Measurements from ENCODE around the gene CHAF1A. TPM values are rescaled to one million over a fixed set of nuclear protein-coding genes. Genes with fewer than 3 reads are reported as not detected.

The CHAF1A gene
- total RNA-seq, 2 donors from 2014 or later = 67.9 to 96.7 TPM

DNA sequence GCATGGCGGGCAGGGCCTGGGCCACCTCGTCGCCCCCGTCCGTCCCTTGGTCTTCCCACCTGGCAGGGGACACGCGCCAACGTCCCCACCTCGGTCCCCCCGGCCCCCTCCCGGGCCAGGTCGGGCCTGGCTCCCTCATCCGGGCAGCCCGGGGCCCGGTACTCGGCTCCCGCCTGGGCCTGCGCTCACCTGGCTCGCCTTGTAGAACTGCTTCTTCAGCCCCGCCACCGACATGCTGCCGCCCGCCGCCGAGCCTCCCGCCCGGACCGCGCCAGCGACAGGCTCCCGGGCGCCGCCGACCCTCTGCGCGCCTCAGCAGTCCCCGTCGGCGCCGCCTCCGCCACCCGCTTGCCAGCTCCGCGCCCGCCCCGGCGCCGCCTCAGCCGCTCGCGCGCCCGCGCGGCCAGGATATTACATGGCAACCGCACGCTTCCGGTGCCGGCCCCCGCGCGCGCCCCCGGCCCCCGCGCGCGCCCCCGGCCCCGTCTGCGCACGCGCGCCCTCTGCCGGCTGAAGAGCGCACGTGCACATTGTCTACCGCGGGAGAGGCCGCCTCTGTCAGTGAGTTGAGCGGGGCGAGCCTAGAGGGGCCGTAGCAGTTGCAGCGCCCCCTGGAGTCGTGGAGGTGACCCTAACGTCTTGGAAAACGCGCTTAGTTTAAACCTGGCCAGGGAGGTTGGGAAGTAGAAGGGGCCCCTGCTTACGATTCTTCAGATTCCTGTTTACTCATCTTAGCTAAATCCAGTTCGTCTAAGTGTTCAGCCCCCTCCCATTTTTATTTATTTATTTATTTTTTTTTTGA lies 2.1 kb upstream of the CHAF1A start, which contains the start of gene SH3GL1:
Gene SH3GL1 (minus strand): TSS at position 413 of the 802 bp plus-strand sequence. CDS start 179 bp downstream, at position 234.
- H3K9me3 Mint-ChIP-seq = no peaks in the 10 kb centered on the region
- peaks cover 65% of the 10 kb centered on the region for H3K36me3 Mint-ChIP-seq (ENCODE audit: low read depth)
- ATAC-seq (replicated peaks) = peak; percentile 69
- peak within 1 kb of the TSS; percentile 95 for H3K4me3 Mint-ChIP-seq
- H3K4me1 Mint-ChIP-seq = peaks cover 18% of the 10 kb centered on the region
- peak within 1 kb of the TSS; percentile 92 for H3K27ac Mint-ChIP-seq
- H3K27me3 Mint-ChIP-seq = no peaks in the 10 kb centered on the region

DNA sequence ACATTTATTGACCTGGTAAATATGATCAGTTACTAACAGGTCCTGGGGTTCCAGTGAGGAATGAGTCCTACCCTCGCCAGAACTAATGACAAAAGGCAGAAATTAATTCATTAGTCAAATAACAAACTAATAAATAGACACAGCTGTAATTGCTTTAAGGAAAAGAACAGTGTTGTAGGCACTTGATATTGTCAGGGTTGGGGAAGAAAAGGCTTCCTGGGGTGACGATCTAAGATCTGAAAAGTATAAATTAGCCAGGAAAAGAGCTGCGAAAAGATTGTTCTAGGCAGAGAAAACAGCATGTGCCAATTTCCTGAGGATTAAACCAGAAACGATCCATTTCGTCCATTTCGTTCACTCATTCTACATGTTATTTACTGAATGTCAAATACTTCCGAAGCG lies 670 bp upstream of the CHAF1A start:
- Mint-ChIP-seq H3K9me3 (no peaks in the 10 kb centered on the region), H3K4me1 (peaks cover 15% of the 10 kb centered on the region), H3K27ac (peak overlapping the region; percentile 92), H3K4me3 (peak overlapping the region; percentile 95), H3K36me3 (ENCODE audit: low read depth) (peaks cover 65% of the 10 kb centered on the region), H3K27me3 (no peaks in the 10 kb centered on the region)
- no peak for ATAC-seq (replicated peaks)

DNA sequence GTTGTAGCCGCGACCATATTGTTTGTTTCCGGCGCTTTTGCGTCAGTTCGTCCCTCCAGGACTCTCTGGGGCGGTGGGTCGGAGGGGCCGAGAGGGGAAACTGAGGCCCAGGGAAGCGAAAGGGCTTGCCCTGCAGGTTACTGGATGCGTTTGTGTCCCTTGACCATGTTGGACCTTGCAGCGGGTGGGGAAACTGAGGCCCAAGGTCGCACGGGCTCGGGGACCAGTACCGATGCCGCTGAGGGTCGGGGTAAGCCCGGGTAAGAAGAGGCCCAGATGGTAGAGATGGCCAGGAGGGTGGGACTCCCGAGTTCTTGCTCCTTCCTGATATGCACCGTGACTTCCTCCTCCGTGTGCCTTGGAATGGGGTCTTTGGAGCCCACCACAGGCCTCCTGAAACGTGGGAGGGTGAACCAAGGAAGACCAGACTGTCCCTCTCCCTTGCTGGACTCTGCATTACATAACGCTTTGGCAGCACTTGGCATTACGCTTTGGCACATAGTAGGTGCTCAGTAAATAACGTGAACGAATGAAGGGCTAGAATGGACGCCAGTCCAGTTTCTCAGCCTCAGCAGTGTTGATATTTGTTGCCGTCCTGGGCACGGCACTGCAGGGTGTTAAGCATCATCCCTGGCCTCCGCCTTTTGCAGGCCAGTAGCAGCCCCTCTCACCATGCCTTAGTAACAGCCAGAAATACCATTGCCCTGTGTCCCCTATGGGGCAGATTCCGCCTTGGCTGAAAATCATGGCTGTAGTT lies 743 bp downstream of the CHAF1A start:
- Mint-ChIP-seq H3K4me1 (peaks cover 11% of the 10 kb centered on the region), H3K4me3 (peak overlapping the region; percentile 95), H3K27ac (peak overlapping the region; percentile 91), H3K27me3 (no peaks in the 10 kb centered on the region), H3K36me3 (ENCODE audit: low read depth) (peaks cover 68% of the 10 kb centered on the region), H3K9me3 (no peaks in the 10 kb centered on the region)
- no peak for ATAC-seq (replicated peaks)

DNA sequence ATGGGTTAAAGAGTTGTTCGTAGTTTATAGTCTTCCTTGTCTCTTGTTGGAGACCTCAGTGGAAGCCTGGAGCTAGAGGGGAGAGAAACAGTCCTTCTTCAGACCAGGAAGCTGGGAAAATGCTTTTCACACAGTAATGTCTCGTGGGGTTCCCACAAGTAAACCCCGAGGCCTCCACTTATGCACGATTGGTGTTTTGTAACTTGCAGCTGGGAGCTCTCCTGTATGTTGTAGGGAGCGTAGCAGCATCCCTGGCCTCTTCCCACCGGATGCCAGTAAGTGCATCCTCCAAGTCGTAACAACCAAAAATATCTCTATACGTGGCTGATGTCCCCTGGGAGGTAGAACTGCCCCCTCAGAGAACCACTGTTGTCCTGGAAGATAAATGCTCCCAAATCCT lies 3.5 kb downstream of the CHAF1A start:
- H3K27me3 Mint-ChIP-seq = no peaks in the 10 kb centered on the region
- no peak overlapping the region for H3K4me3 Mint-ChIP-seq
- ATAC-seq (replicated peaks) = no peak
- H3K4me1 Mint-ChIP-seq = peaks cover 11% of the 10 kb centered on the region
- peaks cover 78% of the 10 kb centered on the region for H3K36me3 Mint-ChIP-seq (ENCODE audit: low read depth)
- H3K9me3 Mint-ChIP-seq = no peaks in the 10 kb centered on the region
- no peak overlapping the region for H3K27ac Mint-ChIP-seq

DNA sequence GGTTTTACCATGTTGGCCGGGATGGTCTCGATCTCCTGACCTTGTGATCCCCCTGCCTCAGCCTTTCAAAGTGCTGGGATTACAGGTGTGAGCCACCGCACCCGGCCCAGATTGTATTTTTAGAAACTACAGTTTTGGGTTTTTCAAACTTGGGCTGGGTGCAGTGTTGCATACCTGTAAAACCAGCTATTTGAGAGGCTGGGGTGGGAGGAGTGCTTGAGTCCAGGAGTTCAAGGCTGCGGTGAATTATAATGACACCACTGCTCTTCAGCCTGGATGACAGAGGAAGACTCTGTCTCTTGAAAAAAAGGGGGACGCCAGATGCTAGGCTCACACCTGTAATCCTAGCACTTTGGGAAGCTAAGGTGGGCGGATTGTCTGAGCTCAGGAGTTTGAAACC lies 4.2 kb downstream of the CHAF1A start:
- no peak overlapping the region for H3K4me3 Mint-ChIP-seq
- no peak overlapping the region for H3K27ac Mint-ChIP-seq
- H3K27me3 Mint-ChIP-seq = no peaks in the 10 kb centered on the region
- peaks cover 85% of the 10 kb centered on the region for H3K36me3 Mint-ChIP-seq (ENCODE audit: low read depth)
- ATAC-seq (replicated peaks) = no peak
- peaks cover 5% of the 10 kb centered on the region for H3K4me1 Mint-ChIP-seq
- H3K9me3 Mint-ChIP-seq = no peaks in the 10 kb centered on the region

DNA sequence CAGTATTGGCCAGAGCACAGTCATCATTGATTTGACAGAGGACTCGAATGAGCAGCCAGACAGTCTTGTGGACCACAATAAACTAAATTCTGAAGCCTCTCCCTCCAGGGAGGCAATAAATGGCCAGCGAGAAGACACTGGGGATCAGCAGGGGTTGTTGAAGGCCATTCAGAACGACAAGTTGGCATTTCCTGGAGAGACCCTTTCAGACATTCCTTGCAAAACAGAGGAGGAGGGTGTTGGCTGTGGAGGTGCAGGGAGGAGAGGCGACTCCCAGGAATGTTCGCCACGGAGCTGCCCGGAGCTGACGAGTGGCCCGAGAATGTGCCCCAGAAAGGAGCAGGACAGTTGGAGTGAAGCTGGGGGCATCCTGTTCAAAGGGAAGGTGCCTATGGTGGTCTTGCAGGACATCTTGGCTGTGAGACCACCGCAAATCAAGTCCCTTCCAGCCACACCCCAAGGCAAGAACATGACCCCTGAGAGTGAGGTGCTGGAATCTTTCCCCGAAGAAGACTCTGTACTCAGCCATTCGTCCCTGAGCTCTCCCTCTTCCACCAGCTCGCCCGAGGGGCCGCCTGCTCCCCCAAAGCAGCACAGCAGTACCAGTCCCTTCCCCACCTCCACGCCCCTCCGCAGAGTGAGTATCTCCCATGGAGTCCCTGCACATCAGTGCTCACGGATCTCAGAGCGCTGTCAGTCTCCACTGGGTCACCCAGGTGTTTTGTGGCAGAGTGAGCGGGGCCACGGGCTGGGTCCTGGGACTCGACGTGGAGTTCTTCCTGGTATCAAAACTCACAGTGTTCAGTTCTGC lies 6.9 kb downstream of the CHAF1A start:
- H3K27me3 Mint-ChIP-seq = no peaks in the 10 kb centered on the region
- no peaks in the 10 kb centered on the region for H3K4me1 Mint-ChIP-seq
- no peak overlapping the region for H3K4me3 Mint-ChIP-seq

DNA sequence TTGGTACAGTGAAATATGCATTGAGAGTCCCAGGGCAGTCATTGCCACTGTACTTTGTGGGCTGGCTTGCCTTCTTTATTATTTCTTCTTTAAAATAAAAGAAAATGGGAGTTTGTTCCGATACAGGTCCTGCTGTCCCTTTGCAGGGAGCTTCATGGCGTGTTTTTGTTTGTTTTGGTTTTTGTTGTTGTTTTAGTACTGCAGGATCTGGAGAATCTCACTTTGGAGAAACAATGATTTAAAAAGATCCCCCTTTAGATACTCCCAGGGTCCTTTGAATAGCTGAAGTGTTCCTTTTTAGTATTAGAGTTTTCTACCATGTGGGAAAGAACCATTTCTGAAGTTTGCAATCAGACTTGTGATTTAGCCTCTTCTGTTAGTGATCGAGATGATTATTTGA lies 11.1 kb downstream of the CHAF1A start:
- no peak for ATAC-seq (replicated peaks)

More for the DNA sequence above, 6.9 kb downstream of the CHAF1A start:
- no peaks in the 10 kb centered on the region for H3K9me3 Mint-ChIP-seq
- ATAC-seq (replicated peaks) = no peak
- peaks cover 96% of the 10 kb centered on the region for H3K36me3 Mint-ChIP-seq (ENCODE audit: low read depth)
- H3K27ac Mint-ChIP-seq = no peak overlapping the region

DNA sequence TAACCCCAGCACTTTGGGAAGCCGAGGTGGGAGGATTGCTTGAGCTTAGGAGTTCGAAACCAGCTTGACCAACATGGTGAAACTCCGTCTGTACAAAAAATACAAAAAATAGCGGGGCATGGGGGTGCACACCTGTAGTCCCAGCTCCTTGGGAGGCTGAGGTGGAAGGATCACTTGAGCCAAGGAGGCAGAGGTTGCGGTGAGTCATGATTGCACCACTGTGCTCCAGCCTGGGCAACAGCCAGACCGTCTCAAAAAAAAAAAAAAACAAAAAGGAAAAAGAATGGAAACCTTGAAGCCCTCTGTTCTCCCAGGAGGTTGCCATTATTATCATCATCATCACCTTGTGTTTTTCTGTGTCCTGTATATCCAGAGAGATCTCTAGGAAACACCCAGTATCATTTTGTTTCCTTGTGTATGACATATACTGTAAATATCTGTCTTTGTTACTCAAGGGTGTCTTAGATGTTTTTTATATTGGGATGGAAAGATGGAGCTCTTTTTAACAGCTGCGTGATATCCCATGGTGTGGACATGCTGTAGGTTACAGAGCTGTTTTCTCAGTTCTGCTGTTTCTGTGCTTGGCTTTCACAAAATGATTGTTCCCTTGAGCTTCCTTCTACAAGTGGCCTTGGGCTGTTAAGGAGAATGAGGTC lies 11.8 kb downstream of the CHAF1A start:
- H3K27me3 Mint-ChIP-seq = no peaks in the 10 kb centered on the region
- no peak overlapping the region for H3K4me3 Mint-ChIP-seq
- ATAC-seq (replicated peaks) = no peak
- no peaks in the 10 kb centered on the region for H3K9me3 Mint-ChIP-seq
- H3K4me1 Mint-ChIP-seq = no peaks in the 10 kb centered on the region
- peaks cover 91% of the 10 kb centered on the region for H3K36me3 Mint-ChIP-seq (ENCODE audit: low read depth)
- no peak overlapping the region for H3K27ac Mint-ChIP-seq

More for the DNA sequence above, 11.1 kb downstream of the CHAF1A start:
- H3K27me3 Mint-ChIP-seq = no peaks in the 10 kb centered on the region
- no peak overlapping the region for H3K4me3 Mint-ChIP-seq
- H3K4me1 Mint-ChIP-seq = no peaks in the 10 kb centered on the region
- H3K36me3 Mint-ChIP-seq (ENCODE audit: low read depth) = peaks cover 93% of the 10 kb centered on the region
- H3K9me3 Mint-ChIP-seq = no peaks in the 10 kb centered on the region
- no peak overlapping the region for H3K27ac Mint-ChIP-seq

DNA sequence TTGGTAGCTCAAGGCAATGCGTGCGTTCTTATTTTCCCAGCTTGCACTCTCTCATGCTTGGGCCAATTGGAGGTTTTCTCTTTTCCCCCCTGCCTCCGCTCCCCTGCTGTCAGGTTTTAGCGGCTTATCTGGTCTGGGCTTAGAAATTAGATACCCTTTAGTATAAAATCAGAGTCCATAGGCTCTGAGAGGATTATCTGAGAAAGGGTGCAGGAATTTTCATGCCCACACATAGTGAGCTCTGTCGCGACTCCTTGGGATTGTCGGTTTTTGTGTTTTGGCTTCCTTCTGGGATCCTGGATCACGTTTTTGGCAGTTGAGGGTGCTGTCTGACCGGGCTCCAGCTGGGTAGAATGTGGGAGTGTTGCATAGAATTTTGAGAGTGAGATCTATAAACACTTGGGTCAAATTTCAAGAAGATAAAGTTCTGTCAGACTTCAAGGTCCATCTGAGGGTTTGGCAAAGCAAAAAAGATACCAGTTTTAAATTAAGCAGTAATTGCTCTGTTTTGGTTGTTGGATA lies 12.4 kb downstream of the CHAF1A start:
- Mint-ChIP-seq H3K4me3 (no peak overlapping the region), H3K36me3 (ENCODE audit: low read depth) (peaks cover 91% of the 10 kb centered on the region), H3K27me3 (no peaks in the 10 kb centered on the region), H3K4me1 (no peaks in the 10 kb centered on the region), H3K27ac (no peak overlapping the region), H3K9me3 (no peaks in the 10 kb centered on the region)
- no peak for ATAC-seq (replicated peaks)

DNA sequence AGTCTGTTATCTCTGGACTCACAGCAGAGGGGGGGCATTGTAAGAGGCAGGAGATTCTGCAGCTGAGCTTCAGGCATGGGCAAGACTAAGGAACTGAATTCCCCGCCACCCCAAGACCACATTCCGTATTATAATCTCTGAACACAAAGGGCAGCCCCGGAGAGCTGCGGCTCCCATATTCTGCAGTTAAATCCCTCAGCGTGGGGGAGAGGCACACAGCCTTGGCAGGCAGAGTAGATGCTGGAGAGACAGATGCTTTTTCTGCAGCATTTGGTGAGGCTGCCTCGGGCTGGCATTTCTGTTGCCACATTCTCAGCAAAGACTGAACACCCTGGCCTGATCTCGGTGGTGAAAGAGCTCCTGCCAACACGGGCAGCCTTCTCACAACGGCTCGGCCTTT lies 12.9 kb downstream of the CHAF1A start:
- no peak overlapping the region for H3K4me3 Mint-ChIP-seq
- H3K27ac Mint-ChIP-seq = no peak overlapping the region
- H3K27me3 Mint-ChIP-seq = no peaks in the 10 kb centered on the region
- ATAC-seq (replicated peaks) = no peak
- H3K9me3 Mint-ChIP-seq = no peaks in the 10 kb centered on the region
- peaks cover 93% of the 10 kb centered on the region for H3K36me3 Mint-ChIP-seq (ENCODE audit: low read depth)
- no peaks in the 10 kb centered on the region for H3K4me1 Mint-ChIP-seq

DNA sequence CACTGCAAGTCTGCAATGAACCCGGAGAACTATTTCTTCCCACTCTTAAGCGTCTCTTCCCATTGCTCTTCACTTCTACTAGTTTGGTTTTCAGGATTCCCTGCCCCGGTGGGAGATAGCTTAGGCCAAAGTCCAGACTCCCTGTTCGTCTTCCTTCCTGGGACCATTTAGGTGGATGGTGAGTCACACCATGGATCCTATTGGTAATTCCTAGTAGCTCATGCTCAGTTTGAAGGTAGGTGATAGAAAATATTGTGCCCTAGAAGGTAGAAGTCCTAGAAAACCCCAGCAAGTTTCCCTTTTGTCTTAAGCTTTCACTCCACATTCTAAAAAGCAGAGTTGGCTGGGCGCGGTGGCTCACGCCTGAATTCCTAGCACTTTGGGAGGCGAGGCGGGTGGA lies 13.8 kb downstream of the CHAF1A start:
- ATAC-seq (replicated peaks) = no peak
- no peak overlapping the region for H3K27ac Mint-ChIP-seq
- no peaks in the 10 kb centered on the region for H3K27me3 Mint-ChIP-seq
- H3K36me3 Mint-ChIP-seq (ENCODE audit: low read depth) = peaks cover 85% of the 10 kb centered on the region
- no peaks in the 10 kb centered on the region for H3K9me3 Mint-ChIP-seq
- H3K4me3 Mint-ChIP-seq = no peak overlapping the region
- H3K4me1 Mint-ChIP-seq = no peaks in the 10 kb centered on the region

DNA sequence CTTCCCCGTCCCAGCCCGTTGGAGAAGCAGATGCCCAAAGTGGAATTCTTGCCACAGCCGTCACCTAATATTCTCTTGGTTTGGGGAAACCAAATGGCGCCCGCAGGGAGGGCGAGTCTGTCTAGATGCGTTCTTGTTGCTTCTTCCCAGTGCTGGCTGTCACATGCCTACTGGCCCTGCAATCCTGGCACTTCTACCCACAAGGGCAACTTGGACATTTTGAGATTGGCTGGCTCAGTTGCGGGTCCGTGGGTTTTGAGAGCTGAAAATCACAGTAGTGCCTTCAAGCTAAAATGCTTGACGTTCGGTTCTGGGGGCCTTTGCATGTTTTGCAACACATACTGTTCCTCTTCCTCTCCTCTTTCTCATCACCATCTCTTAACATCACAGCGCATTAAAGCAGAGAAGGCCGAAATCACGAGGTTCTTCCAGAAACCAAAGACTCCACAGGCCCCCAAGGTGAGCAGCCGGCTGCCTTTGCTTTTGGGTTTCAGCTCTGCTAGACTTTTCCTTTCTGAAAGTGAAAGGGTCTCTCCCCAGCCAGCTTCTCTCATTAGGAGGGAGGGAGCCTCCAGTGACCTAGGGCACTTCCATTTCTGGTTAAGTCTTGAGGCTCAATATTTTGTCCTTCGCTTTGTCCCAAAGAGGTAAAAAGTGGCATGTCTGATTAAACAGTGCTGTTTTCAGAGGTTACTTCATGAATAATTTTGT lies 21.1 kb downstream of the CHAF1A start:
- Mint-ChIP-seq H3K4me1 (no peaks in the 10 kb centered on the region), H3K9me3 (no peaks in the 10 kb centered on the region), H3K4me3 (no peak overlapping the region), H3K36me3 (ENCODE audit: low read depth) (peaks cover 70% of the 10 kb centered on the region), H3K27me3 (no peaks in the 10 kb centered on the region), H3K27ac (no peak overlapping the region)
- ATAC-seq (replicated peaks) = no peak

DNA sequence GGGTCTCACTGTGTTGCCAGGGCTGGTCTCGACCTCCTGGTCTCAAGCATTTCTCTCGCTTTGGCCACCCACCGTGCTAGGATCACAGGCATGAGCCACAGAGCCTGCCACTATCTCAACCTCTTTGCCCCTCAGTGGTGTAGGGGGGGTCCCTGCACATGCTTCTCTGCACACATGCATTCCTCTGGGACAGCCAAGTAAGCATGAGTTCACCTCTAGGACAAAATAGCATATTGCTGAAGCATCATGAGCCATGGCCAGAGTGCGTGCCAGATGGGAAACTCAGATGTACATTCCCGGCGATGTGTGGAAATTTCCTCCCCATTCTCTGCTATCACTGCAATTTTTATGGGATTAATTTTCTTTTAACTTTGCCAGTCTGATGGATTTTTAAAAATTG lies 23.1 kb downstream of the CHAF1A start:
- peaks cover 73% of the 10 kb centered on the region for H3K36me3 Mint-ChIP-seq (ENCODE audit: low read depth)
- no peak for ATAC-seq (replicated peaks)
- no peaks in the 10 kb centered on the region for H3K27me3 Mint-ChIP-seq
- no peaks in the 10 kb centered on the region for H3K4me1 Mint-ChIP-seq
- no peaks in the 10 kb centered on the region for H3K9me3 Mint-ChIP-seq
- no peak overlapping the region for H3K27ac Mint-ChIP-seq
- H3K4me3 Mint-ChIP-seq = no peak overlapping the region
